ENCODE data around the gene ADGRB3. TPM values are rescaled to one million over a fixed set of nuclear protein-coding genes. Genes with fewer than 3 reads are reported as not detected.
"Not testable (repeated sequence)": the region's sequence is repeated elsewhere in the genome, so short reads cannot be mapped to it uniquely, and the experiment has no call there.

ADGRB3 gene
- total RNA-seq, 1 donor from 2014 or later, result 5.1 TPM

DNA sequence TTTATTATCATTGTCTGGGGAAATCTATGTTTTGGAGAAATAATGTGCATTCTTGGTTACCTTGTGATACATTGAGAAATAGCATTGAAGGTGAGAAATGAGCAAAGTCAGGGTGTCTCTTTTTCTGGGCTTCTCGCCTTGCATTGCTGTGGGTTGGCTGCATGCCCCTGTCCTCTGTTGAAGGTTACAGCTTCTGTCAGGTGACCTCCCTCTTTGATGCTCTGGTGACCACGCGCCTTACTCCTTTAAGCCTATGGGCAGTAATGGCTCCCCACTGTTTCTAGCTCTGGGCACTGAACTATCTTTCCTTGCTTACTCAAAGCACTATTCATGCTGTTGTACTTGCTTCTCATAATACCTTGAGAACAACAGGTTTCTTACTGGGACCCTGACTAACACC is 14.6 kb downstream of the ADGRB3 start:
- DNase-seq (ENCODE audit: low spot score), result no peak

DNA sequence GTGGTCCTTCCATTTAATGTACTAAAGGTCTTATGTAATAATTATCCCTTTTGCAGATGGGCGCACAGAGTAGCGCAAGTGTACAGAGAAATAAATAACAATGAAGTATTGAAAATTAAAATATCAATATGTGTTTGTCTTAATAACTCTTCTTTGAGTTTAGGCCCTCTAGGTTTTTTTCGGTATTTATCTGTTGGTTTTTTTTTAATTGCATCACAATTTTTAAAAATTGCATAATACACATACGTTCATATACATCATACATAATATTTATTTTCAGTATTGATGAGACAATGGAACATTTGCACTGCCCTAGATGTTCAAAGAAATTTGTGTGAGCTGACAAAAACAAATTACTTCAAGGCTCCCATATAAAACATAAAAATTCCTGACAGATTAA is 15.1 kb downstream of the ADGRB3 start:
- DNase-seq (ENCODE audit: low spot score), result no peak

DNA sequence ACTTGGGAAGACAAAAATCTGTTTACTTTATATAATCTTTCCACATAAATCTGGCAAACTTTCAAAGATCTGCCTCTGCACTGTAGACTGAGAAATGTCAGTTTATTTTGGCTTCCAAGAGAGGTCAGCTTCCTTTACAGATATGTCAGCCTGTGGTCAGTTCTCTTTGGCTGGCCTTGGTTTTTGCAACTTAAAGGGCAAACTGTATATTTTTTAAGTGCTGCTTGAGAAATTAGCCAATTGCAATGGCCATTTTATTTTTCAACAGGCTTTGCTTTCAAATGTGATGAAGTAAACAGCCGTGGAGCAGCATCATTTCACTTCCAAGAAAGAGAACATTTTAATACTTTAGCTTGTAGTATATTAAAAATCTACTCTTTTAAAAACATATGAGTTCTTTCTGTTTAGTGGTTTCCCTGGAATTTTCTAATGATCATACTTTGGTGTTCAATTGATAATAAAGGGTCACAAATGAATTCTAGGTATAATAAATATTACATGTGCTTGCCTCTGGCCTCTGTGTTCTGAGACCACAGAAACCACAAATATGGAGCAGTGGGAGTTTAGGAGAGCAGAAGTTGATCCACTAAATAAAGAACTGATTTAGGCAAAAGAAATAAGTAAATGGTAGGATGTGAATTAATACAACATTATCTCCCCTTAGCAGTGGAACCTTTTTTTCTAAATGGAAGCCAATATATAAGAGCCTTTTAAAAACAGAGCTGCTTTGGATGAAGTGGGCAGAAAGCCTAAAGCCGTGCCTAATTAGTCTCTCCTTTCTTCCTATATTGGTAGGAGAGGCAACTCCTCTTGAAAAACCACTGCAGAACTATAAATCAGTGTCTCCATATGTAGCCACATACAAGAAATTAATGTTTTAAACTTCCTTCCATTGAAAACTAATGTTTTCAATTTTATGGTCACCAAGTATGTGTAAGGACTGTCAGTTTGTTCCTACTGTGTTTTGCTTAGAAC is 16.2 kb downstream of the ADGRB3 start:
- peak; percentile 21 for DNase-seq (ENCODE audit: low spot score)

DNA sequence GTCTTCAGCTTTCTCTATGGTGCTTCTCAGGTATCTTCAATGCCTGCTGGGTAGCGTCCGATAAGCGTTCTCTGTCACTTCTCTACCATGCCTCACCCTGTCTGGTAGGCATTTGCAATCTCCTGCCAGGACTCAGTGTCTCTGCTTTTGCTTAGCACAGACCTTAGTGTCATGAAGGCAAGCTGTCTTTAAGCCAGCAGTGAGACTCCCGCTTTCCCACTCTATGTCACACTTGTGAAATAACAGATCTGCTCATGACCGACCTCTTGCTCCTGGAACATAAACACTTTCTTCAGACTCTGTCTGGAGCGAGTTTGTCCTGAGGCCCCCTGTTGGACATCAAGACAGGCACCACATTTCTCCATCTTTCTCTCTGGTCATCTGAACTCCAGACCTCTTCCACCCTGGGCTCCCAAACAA is 17.0 kb downstream of the ADGRB3 start:
- DNase-seq (ENCODE audit: low spot score), result no peak

DNA sequence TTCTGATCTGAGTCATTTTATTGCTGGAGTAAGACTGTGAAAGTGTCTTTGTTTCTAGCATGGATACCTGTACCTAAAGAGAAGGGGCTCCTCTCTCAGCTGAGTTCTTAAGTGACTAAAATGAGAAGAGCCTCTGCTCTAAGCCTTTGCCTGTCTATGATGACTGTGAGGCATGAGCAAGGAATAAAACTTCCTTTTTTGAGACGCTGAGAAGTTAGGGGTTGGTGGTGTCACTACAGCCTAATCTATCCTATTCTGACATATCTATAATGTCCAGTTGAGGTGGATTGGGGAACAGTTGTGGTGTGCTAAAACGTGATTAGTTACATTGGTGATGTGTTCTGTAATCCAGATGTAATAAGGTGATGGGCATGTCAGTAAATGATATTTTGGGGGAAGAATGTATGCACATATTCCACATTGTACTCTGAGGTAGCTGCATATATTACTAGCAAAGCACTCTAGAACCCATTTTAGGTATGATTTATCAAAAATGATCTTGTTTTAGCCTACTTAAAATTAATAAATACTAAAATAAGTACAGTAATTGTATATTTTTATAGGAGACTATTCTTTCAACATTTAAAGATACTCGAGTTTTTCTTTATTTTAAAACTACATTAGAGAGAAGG is 18.1 kb downstream of the ADGRB3 start:
- DNase-seq (ENCODE audit: low spot score), result no peak

DNA sequence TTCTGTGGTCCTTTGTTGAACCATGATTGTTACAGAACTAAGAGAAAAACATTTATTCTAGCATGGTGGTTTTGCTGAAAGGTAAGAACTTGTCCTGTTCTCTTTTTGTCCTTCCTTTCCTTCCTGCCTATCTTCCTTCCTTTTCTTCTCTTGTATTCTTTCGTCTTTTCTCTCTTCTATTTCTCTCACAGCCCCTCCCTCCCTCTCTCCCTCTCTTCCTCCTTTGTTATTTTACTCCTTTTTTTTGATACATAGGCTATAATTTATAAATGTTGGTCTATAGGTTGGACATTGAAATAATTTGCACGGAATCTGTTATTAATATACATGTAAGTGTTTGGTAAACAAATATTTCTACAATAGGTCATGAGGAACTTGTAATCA is 18.6 kb downstream of the ADGRB3 start:
- DNase-seq (ENCODE audit: low spot score), result no peak

DNA sequence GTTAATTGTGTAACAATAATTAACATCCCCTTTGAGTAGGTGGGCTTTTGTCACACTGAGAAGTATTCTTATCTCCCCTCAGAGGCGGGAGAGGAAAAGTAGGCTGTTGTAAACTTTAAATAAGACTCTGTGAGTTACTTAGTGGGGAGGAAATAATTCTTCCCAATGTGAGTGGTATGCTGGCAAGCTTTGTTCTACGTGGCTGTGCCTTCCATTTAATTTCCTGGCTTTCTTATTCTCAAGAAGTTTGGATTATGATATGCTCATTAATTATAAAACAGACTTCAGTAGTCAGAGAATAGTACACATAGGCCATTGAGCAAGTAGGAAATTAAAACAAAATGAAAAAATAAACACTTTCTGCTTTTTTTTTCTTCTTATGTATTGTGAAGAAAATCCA is 19.1 kb downstream of the ADGRB3 start:
- no peak for DNase-seq (ENCODE audit: low spot score)

DNA sequence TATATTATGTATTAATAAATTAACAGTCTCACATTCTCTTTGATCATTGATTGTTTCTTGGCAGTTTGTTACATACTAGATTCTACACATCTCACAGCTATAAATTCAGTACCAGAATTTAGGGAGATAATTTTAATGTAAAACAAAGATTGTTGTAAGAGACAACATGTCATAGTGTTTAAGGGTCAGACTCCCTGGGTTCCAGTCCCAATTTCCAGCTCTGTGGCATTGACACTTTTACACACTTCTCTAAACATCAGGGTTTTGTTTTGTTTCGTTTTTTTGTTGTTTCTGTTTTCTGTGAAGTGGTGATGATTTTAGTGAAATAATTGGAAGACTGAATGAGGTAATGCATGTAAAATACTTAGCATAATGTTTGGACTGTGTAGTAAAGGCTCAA is 19.9 kb downstream of the ADGRB3 start:
- no peak for DNase-seq (ENCODE audit: low spot score)

DNA sequence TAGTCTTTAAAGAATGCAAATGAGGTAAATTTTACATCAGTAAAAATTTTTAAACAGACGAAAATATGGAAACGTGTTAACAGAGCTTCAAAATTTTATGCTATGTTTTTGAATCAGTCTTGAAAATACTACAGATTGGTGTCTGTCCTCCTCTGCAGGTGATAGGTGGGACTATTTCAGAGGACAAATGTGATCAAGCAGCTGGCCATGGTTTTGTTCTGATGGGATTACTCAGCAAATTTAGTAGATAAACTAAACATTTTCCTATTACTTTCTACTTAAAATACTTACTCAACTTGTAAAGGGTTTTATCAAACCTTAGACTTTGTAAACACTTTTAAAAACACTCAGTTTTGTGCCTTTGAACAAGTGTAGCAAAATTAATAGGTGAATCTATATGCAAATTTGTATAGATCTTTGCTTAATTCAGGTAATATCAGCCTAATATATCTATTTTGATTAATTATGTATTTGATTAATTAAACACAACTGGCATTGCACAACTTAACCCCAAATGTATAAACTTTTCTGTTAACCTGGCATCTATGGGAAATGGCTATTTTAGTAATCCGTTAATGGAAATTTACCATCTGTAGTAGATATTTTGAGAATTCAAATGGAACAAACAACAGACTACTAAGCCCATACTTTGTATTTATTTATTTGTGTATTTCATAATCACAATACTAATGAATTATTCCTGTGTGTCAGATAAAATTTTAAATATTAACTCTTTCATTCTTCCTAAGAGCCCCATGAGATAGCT is 22.5 kb downstream of the ADGRB3 start:
- no peak for DNase-seq (ENCODE audit: low spot score)

DNA sequence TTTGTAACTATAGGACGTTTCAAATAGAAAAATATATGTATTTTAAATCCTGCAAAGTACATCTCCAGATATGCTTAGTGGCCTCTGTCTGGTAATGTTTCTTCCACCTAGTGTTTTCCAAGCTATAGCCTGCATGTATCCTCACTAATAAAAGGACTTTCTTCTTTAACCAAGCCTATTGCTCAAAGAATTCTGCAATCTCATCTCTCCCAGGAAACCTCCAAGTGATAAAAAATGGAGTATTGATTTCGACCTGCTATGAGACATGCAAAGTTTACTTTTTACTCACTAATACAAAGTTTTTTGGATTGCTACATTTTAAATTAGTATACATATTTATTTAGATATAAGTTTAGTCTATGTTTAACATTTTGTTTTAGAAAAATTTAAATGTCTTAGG is 23.3 kb downstream of the ADGRB3 start:
- DNase-seq (ENCODE audit: low spot score), result no peak

DNA sequence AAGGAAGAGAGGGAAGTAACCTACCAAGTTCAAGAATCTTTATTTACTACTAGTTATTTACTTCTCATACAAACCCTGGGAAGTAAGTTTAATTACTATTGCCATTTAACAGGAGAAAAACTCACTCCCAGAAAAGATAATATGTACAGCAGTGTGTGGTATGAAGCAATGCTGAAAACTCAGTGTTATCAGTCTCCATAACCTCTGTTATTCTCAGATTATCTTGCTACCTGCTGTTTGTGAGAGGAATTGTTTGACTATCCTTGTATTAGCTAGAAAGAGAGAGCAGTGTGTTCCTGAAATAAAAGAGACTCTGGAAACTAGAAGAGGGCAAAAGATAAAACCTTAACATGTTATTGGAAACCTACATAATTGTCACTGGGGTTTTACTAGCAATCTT is 38.2 kb downstream of the ADGRB3 start:
- DNase-seq (ENCODE audit: low spot score), result no peak

DNA sequence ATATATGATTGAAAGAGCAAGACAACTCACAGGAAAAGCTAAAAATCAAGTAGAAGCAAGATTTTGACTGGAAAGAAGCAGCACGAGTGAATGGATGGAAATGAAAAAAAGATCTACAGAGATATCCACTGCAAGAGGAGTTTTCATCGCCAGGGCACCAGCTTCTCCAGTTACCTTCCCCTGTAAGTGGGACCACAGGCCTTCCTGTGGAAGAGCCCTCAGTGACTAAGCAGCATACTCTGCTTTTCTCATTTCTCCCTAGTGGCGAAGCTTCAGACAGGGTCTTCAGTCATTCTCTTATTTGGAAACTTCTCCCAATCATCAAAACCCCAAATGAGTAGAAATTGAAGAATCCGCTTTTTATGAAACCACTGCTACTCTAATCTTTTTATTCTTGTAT is 40.5 kb downstream of the ADGRB3 start:
- DNase-seq (ENCODE audit: low spot score), result no peak

DNA sequence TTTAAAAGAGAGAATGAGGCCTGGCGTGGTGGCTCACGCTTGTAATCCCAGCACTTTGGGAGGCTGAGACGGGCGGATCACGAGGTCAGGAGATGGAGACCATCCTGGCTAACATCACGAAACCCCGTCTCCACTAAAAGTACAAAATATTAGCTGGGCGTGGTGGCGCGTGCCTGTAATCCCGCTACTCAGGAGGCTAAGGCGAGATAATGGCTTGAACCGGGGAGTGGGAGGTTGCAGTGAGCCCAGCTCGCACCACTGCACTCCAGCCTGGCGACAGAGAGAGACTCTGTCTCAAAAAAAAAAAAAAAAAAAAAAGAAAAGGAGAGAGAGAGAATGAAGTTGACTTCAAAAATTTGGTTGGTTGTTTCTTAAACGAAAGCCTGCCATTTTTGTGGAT is 41.0 kb downstream of the ADGRB3 start:
- not testable (repeated sequence) for DNase-seq (ENCODE audit: low spot score)

DNA sequence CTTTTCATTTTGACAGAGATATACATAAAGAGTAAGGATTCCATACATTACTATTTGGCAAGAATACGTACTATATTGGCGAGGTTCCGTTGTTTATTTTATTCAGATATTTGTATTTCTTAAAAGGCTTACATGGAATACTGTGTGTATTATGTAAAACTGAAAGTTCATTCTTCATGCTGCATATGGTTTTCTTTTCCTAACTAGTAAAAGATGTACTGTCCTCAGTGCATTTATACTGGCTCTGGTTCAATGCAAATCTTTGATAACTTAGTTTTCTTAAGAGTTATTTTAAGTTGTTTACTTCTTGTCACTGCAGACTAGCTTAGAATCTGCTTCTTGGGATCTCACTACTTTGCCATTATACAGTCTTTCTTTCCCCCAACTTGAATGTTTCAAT is 42.0 kb downstream of the ADGRB3 start:
- DNase-seq (ENCODE audit: low spot score), result peak; percentile 15

DNA sequence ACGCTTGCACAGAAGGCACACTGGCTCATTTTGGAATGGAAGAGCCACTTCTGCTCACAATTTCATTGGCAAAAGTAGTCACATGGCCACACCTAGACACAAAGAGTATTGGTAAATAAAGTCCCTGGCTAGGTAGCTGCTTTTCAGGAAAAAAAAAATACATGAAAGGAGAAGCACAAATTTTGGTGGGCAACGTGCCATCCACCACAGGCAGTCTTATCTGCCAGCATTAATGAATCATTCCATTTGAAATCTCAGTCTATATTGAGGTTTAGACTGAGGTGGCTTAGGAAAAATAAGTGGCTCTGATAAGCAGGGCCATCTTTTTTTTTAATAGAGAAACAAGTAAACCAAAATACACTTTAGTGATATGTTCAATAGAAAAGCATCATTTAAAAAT is 44.3 kb downstream of the ADGRB3 start:
- DNase-seq (ENCODE audit: low spot score), result no peak

DNA sequence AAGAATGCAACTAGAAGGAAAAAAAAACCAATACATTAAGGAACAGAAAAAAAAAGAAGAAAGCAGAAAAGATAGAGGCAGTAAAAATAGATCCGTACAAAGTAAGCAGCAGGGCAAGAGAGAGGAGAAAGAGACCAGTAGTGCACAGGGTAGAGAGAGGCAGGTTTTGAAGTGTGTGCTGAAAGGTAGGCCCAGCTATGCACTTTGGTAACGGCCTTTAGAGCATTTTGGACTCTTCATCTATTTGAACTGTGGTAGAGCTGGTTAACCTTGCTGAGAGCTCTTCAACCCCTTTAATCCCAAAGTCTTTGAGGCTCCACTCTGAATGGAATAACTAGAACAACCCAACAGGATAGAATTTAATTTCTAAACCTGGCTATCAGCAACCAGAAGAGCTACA is 45.2 kb downstream of the ADGRB3 start:
- DNase-seq (ENCODE audit: low spot score), result no peak

DNA sequence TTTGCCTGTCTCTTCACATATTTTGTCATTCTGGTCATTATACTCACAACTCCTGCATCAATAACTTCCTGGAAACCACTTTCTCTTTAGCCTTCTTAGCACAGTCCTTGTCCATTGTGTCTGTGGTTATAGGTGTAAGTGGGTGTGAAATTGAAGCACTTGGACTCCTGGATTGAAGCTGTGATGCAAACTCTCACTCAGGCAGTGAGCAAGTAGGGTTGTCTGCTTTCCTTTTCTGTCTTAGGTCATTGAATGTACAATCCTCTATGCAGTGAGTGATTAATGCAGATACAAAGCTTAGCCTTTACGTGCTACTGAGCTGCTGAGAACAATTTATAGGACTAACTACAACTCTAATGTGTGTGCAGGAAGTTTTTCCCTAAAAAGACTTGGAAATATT is 54.8 kb downstream of the ADGRB3 start:
- no peak for DNase-seq (ENCODE audit: low spot score)

DNA sequence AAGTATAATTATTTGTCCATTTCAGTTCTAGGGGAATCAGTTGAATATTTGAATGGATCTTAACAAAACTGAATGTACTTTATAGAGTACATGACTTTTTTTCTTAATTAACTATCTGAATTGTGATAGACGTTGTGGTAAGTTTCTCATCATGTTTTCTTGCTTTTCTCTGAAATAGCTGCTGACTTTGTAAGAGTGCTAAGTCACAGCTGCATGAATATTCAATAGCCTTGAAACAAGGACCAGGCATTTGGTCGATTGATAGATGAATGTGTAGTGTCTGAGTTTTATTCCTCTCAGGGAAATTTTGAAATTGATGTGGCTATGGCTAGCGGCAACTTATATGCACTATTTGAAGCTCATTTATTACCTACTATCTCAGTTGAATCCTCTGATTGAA is 56.0 kb downstream of the ADGRB3 start:
- DNase-seq (ENCODE audit: low spot score), result no peak

DNA sequence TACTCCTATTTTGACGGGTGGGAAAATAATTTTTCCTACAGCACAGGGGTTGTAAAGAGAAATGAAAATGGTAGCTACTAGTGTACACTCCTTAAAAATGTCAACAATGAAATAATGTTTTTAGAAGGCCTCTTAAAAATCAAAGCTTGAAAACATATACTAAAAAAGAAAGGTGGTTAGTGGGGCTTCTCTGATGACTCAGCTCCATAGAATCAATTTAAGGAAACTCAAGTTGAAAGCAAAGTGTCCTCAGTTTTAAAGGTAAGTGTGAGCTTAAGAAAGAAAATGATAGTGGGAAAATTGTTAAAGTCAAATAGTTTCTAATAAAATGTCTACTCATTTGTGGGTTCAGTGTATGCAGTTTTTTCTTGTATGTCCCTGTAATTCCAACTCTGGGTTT is 58.2 kb downstream of the ADGRB3 start:
- no peak for DNase-seq (ENCODE audit: low spot score)

DNA sequence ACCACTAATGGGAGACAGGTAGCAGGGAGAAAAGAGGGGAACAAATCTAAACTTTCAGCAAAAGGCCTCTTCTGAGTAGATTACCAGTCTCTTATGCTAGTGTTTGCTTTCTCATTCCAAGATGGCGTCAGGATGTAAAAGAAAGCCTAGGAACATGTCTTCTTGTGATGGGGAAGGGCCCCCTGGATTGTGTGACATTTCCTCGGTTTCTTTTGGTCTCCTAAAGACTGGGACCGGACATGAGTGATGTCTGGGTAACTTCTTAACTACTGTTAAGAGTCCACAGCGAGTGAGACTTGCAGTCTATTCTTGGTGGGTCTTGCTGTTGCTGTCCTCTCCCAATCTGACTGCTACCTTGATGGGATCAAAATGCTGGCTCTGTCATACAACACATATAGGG is 60.3 kb downstream of the ADGRB3 start:
- DNase-seq (ENCODE audit: low spot score), result no peak

DNA sequence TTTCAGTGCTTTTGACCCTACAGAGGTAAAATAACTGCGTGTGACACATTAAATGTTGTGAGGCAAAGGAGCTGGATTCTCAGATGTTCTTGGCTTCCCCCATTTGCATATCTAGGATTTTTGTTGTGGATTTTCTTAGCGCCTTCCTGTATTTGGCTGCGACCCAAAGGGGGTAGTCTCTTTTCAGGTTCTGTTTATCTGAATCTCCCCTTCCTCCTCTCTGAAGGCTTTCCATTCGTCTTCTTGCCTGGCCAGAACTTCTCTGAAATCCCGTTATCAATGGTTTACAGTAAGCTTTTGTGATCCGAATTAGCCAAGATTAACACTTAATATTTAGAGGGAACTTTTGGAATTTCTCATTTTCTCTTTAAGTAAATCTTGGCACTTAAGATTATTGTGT is 60.8 kb downstream of the ADGRB3 start:
- DNase-seq (ENCODE audit: low spot score), result no peak

DNA sequence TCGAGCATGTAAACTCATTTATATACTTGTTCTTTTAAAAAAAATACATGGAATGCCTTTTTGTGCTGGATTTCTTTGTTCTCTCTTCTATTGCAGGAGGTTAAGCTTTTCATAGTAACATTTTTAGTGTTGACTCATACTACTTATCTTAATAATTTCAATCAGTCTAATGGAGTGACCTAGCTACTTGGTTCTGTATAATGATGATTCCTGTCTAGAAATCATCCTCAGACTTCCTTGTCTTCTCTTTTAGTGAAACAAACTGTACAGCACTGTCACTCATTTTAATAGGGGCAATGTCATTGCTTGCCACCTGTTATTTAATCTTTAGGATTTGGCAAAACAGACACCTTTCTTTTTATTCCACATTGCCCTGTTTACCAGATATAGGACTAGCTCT is 62.3 kb downstream of the ADGRB3 start:
- no peak for DNase-seq (ENCODE audit: low spot score)
